GM13976 (cell line): ENCODE measurements around the gene TIMP2.

Experiments
- DNase-seq: peaks from one replicate; pipeline ENCODE4 v3.0.0; 2012; ENCODE audit warnings: low spot score
- in situ Hi-C: fragments of 300-500 bp; cut with MboI; formaldehyde crosslinking; loops from one replicate; pipeline ENCODE4 v1.12.0; 2022; ENCODE audit warnings: low sequenced_read_pairs, mixed read lengths, inconsistent platforms; ENCODE audit not compliant: unreplicated experiment
- TF ChIP-seq, protein P1 (sequence below): IDR thresholded peaks from 2 replicates; pipeline ENCODE4 v1.5.1; 2012; ENCODE audit warnings: borderline replicate concordance, mild to moderate bottlenecking; ENCODE audit not compliant: insufficient read depth; ENCODE audit errors: extremely low read depth, missing control alignments, control extremely low read depth

The TIMP2 gene

GRCh38 chr17:78834571-78834970, 90.6 kb downstream of the TIMP2 start:
- DNase-seq = no peak
- TF ChIP-seq, protein P1, sequence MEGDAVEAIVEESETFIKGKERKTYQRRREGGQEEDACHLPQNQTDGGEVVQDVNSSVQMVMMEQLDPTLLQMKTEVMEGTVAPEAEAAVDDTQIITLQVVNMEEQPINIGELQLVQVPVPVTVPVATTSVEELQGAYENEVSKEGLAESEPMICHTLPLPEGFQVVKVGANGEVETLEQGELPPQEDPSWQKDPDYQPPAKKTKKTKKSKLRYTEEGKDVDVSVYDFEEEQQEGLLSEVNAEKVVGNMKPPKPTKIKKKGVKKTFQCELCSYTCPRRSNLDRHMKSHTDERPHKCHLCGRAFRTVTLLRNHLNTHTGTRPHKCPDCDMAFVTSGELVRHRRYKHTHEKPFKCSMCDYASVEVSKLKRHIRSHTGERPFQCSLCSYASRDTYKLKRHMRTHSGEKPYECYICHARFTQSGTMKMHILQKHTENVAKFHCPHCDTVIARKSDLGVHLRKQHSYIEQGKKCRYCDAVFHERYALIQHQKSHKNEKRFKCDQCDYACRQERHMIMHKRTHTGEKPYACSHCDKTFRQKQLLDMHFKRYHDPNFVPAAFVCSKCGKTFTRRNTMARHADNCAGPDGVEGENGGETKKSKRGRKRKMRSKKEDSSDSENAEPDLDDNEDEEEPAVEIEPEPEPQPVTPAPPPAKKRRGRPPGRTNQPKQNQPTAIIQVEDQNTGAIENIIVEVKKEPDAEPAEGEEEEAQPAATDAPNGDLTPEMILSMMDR = no peak
- in situ Hi-C loops = no loop called here

DNA sequence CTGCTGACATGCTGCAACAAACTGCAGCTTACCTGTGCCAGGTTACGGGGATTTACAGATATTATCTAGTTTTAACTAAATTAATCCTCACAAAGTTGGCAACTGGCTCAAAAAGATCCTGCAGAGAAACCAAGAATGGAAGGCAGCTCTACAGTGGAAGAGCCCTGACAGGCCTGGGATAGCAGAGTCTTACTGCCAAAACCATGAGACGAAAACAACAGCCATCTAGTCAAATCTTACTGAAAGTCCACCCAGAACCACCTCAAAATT, 92.7 kb downstream of the TIMP2 start:
- in situ Hi-C loops = no loop called here
- TF ChIP-seq, protein P1 = no peak
- DNase-seq = no peak

DNA sequence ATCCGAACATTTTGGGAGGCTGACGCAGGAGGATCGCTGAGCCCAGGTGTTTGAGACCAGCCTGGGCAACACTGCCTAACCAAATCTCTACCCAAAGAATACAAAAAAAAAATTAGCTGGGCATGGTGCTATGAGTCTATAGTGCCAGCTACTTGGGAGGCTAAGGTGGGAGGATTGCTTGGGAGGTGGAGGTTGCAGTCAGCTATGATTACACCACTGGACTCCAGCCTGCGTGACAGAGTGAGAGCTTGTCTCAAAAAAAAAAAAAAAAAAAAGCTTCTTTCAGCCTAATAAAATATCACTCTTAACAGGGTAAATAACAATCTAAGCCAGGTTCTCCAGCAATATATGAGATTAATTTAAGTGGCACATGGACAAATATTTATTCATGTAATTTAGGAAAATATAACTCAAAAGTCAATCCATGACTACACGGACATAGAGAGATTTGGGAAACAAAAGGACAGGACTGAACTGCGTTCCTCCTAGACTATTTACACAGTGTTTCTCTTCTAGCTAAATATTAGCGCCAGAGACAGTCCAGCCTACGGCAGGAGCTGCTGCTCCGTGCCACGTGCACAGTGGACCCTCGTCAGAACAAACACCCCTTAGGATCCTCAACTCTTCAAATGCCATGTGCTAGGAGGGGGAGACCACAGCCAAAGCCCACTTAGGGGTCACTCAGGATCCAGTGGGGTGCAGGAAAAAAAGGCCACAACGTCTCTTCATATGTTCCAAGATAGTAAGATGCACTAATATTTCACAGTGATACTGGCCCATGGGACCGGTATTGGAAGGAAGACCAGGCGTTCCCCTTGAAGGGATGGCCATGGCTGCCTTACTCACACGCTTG, 93.3 kb downstream of the TIMP2 start:
- in situ Hi-C loops = no loop called here
- TF ChIP-seq, protein P1 = no peak
- no peak for DNase-seq

GRCh38 chr17:78829477-78829876, 95.7 kb downstream of the TIMP2 start:
- TF ChIP-seq, protein P1 = no peak
- no peak for DNase-seq
- in situ Hi-C loops = no loop called here

GRCh38 chr17:78828470-78829185, 96.6 kb downstream of the TIMP2 start:
- in situ Hi-C loops = no loop called here
- TF ChIP-seq, protein P1 = no peak
- DNase-seq = no peak

DNA sequence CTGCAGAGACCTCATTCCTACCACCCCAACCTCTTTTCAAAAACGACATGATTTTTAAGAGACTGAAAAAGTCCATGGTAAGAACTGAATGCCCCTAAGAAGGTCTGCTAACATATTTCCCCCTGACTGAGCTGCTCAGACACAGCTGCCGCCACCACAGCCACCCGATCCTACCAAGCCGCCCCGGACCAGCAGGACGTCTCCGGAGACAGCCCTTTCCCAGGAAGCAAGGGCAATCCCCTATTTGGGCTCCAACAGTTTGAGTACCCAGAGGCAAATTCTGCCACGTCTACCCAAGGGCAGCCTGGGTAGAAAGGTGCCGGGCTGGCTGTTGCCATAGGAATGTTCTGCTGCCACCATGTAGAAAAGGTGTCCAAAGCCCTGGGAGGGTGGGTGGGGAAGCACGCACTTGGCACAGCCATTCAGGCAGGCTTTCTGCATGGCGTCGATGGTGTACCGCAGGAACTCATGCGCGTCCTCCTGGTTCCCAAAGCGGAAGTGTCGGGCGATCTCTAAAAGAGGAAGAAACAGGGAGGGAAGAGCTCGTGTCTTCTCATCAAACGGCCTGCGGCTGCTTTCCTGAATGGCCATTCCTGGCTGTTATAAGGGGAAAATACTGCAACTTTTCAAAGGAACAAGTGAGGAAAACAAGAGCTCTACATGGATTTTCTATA, 98.2 kb downstream of the TIMP2 start:
- TF ChIP-seq, protein P1 = no peak
- DNase-seq = no peak
- in situ Hi-C loops = no loop called here
